Immature natural killer cell (primary cell): ENCODE measurements around the gene C1GALT1C1L. TPM values are rescaled to one million over a fixed set of nuclear protein-coding genes. Genes with fewer than 3 reads are reported as not detected.
"Not testable (repeated sequence)": the region's sequence is repeated elsewhere in the genome, so short reads cannot be mapped to it uniquely, and the experiment has no call there.

Experiments used
- DNase-seq, 3 donors: peaks; one replicate each; pipeline ENCODE4 v3.0.0; 2022; ENCODE audit warnings: mixed read lengths in 1 of 3
- H3K27ac Mint-ChIP-seq, 6 donors: one replicate each; pipeline ENCODE4 v1.8.0; 2020; ENCODE audit warnings: mixed read lengths in 6 of 6, mild to moderate bottlenecking in 5 of 6, inconsistent platforms in 4 of 6, moderate library complexity in 3 of 6
- H3K27me3 Mint-ChIP-seq, 3 donors: one replicate each; pipeline ENCODE4 v1.8.0; 2020 to 2021; ENCODE audit warnings: low read depth in 3 of 3, mild to moderate bottlenecking in 3 of 3, mixed read lengths in 3 of 3, moderate library complexity in 3 of 3, inconsistent platforms in 1 of 3
- H3K36me3 Mint-ChIP-seq, 3 donors: one replicate each; pipeline ENCODE4 v1.8.0; 2020; ENCODE audit warnings: mixed read lengths in 3 of 3, inconsistent platforms in 2 of 3, mild to moderate bottlenecking in 2 of 3
- H3K4me1 Mint-ChIP-seq, 2 donors: one replicate each; pipeline ENCODE4 v1.8.0; 2020; ENCODE audit warnings: inconsistent platforms in 2 of 2, mild to moderate bottlenecking in 2 of 2, mixed read lengths in 2 of 2, moderate library complexity in 1 of 2
- H3K4me3 Mint-ChIP-seq, 5 donors: one replicate each; pipeline ENCODE4 v1.8.0; 2020; ENCODE audit warnings: mild to moderate bottlenecking in 5 of 5, mixed read lengths in 5 of 5, inconsistent platforms in 3 of 5, moderate library complexity in 3 of 5
- H3K9me3 Mint-ChIP-seq, 6 donors: one replicate each; pipeline ENCODE4 v1.8.0; 2020; ENCODE audit warnings: mild to moderate bottlenecking in 6 of 6, mixed read lengths in 6 of 6, inconsistent platforms in 4 of 6, moderate library complexity in 3 of 6
- polyA plus RNA-seq, 3 donors: library from polyadenylated mRNA; unstranded; fragments of 300-500 nt; fragmentation: Illumina TruSeq; gene quantifications; one replicate each; pipeline ENCODE4 v1.2.3, GENCODE V29; 2021

The C1GALT1C1L gene
- polyA plus RNA-seq, 3 donors from 2014 or later: not detected

DNA sequence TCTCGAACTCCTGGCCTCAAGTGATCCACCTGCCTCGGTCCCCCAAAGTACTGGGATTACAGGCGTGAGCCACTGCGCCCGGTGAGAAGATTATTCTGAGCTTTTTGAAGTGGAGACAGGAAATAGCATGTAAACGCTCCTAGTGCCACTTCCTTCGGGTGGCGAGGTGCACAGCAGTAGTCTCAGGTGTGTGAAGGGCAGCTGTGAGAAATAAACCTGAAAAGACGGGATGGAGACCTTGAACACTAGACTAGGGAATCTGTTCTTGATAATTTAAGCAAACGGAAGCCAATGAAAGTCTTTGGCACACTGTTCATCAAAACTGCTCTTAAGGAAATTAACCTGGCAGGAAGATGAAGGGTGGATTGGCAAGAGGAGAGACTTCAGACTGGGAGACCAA, 39.6 kb downstream of the C1GALT1C1L start:
- H3K4me1 Mint-ChIP-seq: peaks cover 15 to 16% of the 10 kb centered on the region in 2 donors
- peak overlapping the region; percentile 71 to 91 (median 90) for H3K4me3 Mint-ChIP-seq
- peaks cover 0 to 4% (median 0%) of the 10 kb centered on the region in 3 donors for H3K36me3 Mint-ChIP-seq
- no peak overlapping the region for H3K27ac Mint-ChIP-seq
- H3K27me3 Mint-ChIP-seq: peaks cover 14 to 29% (median 15%) of the 10 kb centered on the region in 3 donors
- peaks cover 0 to 16% (median 10%) of the 10 kb centered on the region in 6 donors for H3K9me3 Mint-ChIP-seq
- peak in 1 of 3 donors; percentile 1 for DNase-seq

DNA sequence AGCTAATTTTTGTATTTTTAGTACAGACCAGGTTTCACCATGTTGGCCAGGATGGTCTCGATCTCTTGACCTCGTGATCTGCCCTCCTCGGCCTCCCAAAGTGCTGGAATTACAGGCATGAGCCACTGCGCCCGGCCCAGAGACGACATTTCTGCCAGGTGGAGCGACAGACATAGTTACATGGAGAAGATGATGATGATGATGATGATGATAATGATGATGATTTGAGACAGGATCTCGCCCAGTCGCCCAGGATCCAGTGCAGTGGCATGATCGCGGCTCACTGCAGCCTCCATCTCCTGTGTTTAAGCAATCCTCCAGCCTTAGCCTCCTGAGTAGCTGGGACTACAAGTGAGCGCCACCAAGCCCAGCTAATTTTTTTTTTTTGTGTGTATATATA, 40.1 kb downstream of the C1GALT1C1L start:
- H3K27ac Mint-ChIP-seq: not testable (repeated sequence)

DNA sequence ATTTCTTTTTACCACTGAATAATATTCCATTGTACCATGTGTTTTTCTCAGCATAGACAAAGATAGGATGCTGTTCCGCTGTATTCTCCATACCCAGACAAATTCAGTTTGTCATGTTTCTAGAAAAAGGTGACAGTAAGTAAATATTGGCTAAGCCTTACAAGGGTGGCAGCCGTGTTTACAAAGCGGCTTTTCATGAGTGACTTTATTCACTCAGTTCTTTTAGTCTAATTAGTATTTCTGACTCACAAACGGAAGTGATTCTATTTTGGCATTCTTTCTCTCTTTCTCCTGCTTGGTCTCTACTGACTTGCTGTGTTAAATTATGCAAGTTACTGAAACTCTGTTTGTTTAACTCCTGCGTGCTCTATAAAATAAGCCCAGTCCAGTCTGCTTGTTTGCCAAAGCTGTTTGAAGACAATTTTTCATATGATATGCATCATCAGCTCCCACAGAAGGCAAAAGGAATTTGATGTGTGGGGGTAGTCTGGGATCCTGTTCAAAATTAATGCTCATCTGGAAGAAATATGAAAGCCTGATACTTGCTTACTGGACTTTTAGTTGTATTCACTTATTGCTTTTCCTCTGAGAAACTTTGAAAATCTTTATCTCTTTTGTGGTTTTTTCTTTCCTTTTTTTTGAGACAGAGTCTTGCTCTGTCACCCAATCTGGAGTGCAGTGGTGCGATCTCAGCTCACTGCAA, 41.5 kb downstream of the C1GALT1C1L start:
- H3K36me3 Mint-ChIP-seq: peaks cover 0 to 4% (median 0%) of the 10 kb centered on the region in 3 donors
- H3K4me3 Mint-ChIP-seq: no peak overlapping the region
- H3K9me3 Mint-ChIP-seq: peaks cover 0 to 10% (median 9%) of the 10 kb centered on the region in 6 donors
- H3K27ac Mint-ChIP-seq: no peak overlapping the region
- peaks cover 15 to 16% of the 10 kb centered on the region in 2 donors for H3K4me1 Mint-ChIP-seq
- peaks cover 14 to 32% (median 15%) of the 10 kb centered on the region in 3 donors for H3K27me3 Mint-ChIP-seq
- no peak for DNase-seq

More for the DNA sequence above, 40.1 kb downstream of the C1GALT1C1L start:
- not testable (repeated sequence) for H3K36me3 Mint-ChIP-seq, DNase-seq
- peaks cover 0 to 16% (median 10%) of the 10 kb centered on the region in 6 donors for H3K9me3 Mint-ChIP-seq
- peaks cover 14 to 33% (median 15%) of the 10 kb centered on the region in 3 donors for H3K27me3 Mint-ChIP-seq
- peaks cover 15 to 16% of the 10 kb centered on the region in 2 donors for H3K4me1 Mint-ChIP-seq
- peak overlapping the region in 4 of 5 donors; percentile 27 to 90 (median 52) for H3K4me3 Mint-ChIP-seq

DNA sequence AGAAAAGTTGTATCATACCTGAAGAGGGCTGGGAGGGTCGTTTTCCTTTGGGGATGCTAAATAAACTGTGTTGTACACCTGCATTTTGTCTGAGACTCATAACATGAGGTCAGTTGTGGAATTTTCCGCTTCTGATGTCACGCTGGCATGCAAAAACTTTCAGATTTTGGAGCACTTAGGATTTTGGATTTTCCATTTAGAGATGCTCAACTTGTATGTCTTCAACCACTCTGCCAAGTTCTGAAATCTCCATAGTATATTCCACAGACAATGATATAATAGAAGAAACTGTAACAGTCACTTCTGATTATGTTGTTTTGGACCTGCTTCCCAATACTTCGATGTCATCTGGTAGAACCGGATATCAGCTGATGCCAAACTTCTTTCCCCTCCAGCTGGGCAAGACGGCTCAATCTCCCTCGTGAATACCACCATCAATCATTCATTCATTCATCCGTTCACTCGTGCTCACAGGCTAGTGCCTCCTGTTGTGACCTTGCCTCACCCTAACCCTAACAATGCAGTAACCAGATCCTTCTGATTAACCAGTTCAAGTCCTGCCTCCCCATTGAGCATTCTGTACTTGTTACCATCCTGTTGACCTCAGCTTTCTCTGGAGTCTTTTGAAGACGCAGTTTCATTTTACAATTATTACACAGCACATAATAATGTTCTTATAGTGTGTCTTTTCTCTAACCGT, 44.5 kb downstream of the C1GALT1C1L start:
- Mint-ChIP-seq H3K36me3 (peaks cover 0 to 2% (median 0%) of the 10 kb centered on the region in 3 donors), H3K27ac (no peak overlapping the region), H3K27me3 (peaks cover 10 to 31% (median 14%) of the 10 kb centered on the region in 3 donors), H3K4me1 (peaks cover 5 to 8% of the 10 kb centered on the region in 2 donors), H3K4me3 (no peak overlapping the region), H3K9me3 (peaks cover 0 to 5% (median 0%) of the 10 kb centered on the region in 6 donors)
- no peak for DNase-seq

Other genes starting within 250 kb of the C1GALT1C1L start
- gene THADA, start 80.4 kb downstream of the C1GALT1C1L start, polyA plus RNA-seq: 10 to 100 TPM in 1 of 3 donors, 1 to 10 TPM in 2; 4.2 to 16.2 (median 8.9) TPM
- gene PLEKHH2, start 39.2 kb downstream of the C1GALT1C1L start, polyA plus RNA-seq: not detected
- 10 to 100 TPM in 1 of 3 donors, 1 to 10 TPM in 2; 5.7 to 11.5 (median 5.9) TPM for gene DYNC2LI1, start 97.6 kb upstream of the C1GALT1C1L start, polyA plus RNA-seq
- gene ABCG5, start 162.4 kb upstream of the C1GALT1C1L start, polyA plus RNA-seq: not detected
- not detected for gene ABCG8, start 162.5 kb upstream of the C1GALT1C1L start, polyA plus RNA-seq